ENCODE measurements around the gene ADAMTS20. TPM values are rescaled to one million over a fixed set of nuclear protein-coding genes. Genes with fewer than 3 reads are reported as not detected.

Gene ADAMTS20
- total RNA-seq, 1 experiment from 2014 or later: 2.7 TPM

GRCh38 chr12:43585676-43586075, 33.7 kb upstream of the ADAMTS20 start:
- Histone ChIP-seq H3T11ph (ENCODE audit: low read length) (no peak overlapping the region), H2BK5ac (ENCODE audit: insufficient read length, low read length) (no peak overlapping the region), H3K79me2 (ENCODE audit: insufficient read depth, low read length) (no peaks in the 10 kb centered on the region), H3K9me3 (ENCODE audit: control insufficient read depth, low read depth, low read length) (no peaks in the 10 kb centered on the region), H4K20me1 (ENCODE audit: control insufficient read depth, insufficient read depth, insufficient read length) (no peaks in the 10 kb centered on the region), H4K91ac (ENCODE audit: insufficient read length, low read depth, low read length) (no peak overlapping the region), H4K5ac (ENCODE audit: insufficient read length, low read depth, low read length) (no peak overlapping the region), H3K27me3 (ENCODE audit: insufficient read depth, low read length) (no peaks in the 10 kb centered on the region), H3K14ac (ENCODE audit: insufficient read depth, low read length) (no peak overlapping the region), H2BK20ac (ENCODE audit: low read depth, low read length, poor library complexity, severe bottlenecking) (no peak overlapping the region), H4K8ac (replicated peaks; ENCODE audit: insufficient read length, low read depth, low read length) (no peak overlapping the region), H3K27ac (ENCODE audit: insufficient read length, low read depth, low read length) (no peak overlapping the region), H2BK15ac (ENCODE audit: low read depth, low read length) (no peak overlapping the region), H2BK120ac (ENCODE audit: low read depth, low read length, poor library complexity, severe bottlenecking) (no peak overlapping the region), H3K56ac (ENCODE audit: insufficient read length, low read depth, low read length) (no peak overlapping the region), H3K4me2 (ENCODE audit: insufficient read depth, insufficient read length, low read length) (no peak overlapping the region), H3K9ac (ENCODE audit: extremely low read depth, insufficient read length, low read length) (no peak overlapping the region), H2BK12ac (ENCODE audit: insufficient read length, low read depth, low read length) (no peak overlapping the region), H3K79me1 (ENCODE audit: insufficient read depth, low read depth, low read length, poor library complexity, severe bottlenecking) (no peaks in the 10 kb centered on the region), H3K23me2 (ENCODE audit: insufficient read length, low read depth, low read length, poor library complexity, severe bottlenecking) (no peaks in the 10 kb centered on the region), H2AK5ac (ENCODE audit: insufficient read length, low read length) (no peak overlapping the region), H3K4me1 (ENCODE audit: insufficient read depth, low read length) (no peaks in the 10 kb centered on the region), H3K23ac (ENCODE audit: insufficient read length, low read depth, low read length) (no peak overlapping the region), H2AFZ (ENCODE audit: low read length) (no peak overlapping the region), H3K18ac (ENCODE audit: insufficient read length, low read depth, low read length) (no peak overlapping the region), H3K4ac (ENCODE audit: low read depth, low read length) (no peak overlapping the region)
- no peaks in the 10 kb centered on the region for H3K9me3 Mint-ChIP-seq
- no CpG with 5 or more reads among the region's 2 CpGs for WGBS (ENCODE audit: extremely low coverage, insufficient read length, low lambda C conversion rate)
- H3K27ac Mint-ChIP-seq: no peak overlapping the region
- H3K4me3 Mint-ChIP-seq: no peak overlapping the region
- no peaks in the 10 kb centered on the region for H3K4me1 Mint-ChIP-seq
- no peak for DNase-seq
- no peaks in the 10 kb centered on the region; the same call in 1 of the 2 replicates for H3K27me3 Mint-ChIP-seq (ENCODE audit: low read depth)
- H3K36me3 Mint-ChIP-seq (ENCODE audit: insufficient read depth in 1 of 3, low read depth in 3 of 3): no peaks in the 10 kb centered on the region
- TF ChIP-seq CTCF (conservative IDR thresholded peaks at IDR 0.05): no peak
